ENCODE results near the gene SERINC5.
"Not testable (repeated sequence)": the region's sequence is repeated elsewhere in the genome, so short reads cannot be mapped to it uniquely, and the experiment has no call there.

SERINC5 gene

GRCh38 chr5:80161165-80161564, 94.7 kb downstream of the SERINC5 start:
- DNase-seq, result no peak

GRCh38 chr5:80160242-80160641, 95.6 kb downstream of the SERINC5 start:
- no peak for DNase-seq

- no peak for DNase-seq
Observed at GRCh38 chr5:80159133-80159815, 96.6 kb downstream of the SERINC5 start.

- DNase-seq, result no peak
Observed at GRCh38 chr5:80156156-80156555, 99.7 kb downstream of the SERINC5 start.

- DNase-seq, result no peak
Observed at GRCh38 chr5:80154749-80155148, 101.1 kb downstream of the SERINC5 start.

GRCh38 chr5:80154289-80154688, 101.6 kb downstream of the SERINC5 start:
- DNase-seq, result not testable (repeated sequence)

- no peak for DNase-seq
Observed at GRCh38 chr5:80153586-80154126, 102.2 kb downstream of the SERINC5 start.

- DNase-seq, result no peak
Observed at GRCh38 chr5:80152778-80153177, 103.1 kb downstream of the SERINC5 start.

GRCh38 chr5:80151890-80152289, 104.0 kb downstream of the SERINC5 start:
- DNase-seq, result no peak

- no peak for DNase-seq
Observed at GRCh38 chr5:80150731-80151130, 105.1 kb downstream of the SERINC5 start.

GRCh38 chr5:80149161-80149609, 106.7 kb downstream of the SERINC5 start:
- DNase-seq, result no peak

- DNase-seq, result no peak
Observed at GRCh38 chr5:80147119-80147815, 108.6 kb downstream of the SERINC5 start.

- DNase-seq, result no peak
Observed at GRCh38 chr5:80146046-80146445, 109.8 kb downstream of the SERINC5 start.

GRCh38 chr5:80143491-80143890, 112.4 kb downstream of the SERINC5 start:
- DNase-seq, result no peak

GRCh38 chr5:80142996-80143395, 112.9 kb downstream of the SERINC5 start:
- DNase-seq, result no peak

GRCh38 chr5:80141681-80142080, 114.2 kb downstream of the SERINC5 start:
- DNase-seq, result no peak

GRCh38 chr5:80141147-80141671, 114.6 kb downstream of the SERINC5 start:
- no peak for DNase-seq

- no peak for DNase-seq
Observed at GRCh38 chr5:80140496-80140895, 115.4 kb downstream of the SERINC5 start.

- no peak for DNase-seq
Observed at GRCh38 chr5:80139466-80139972, 116.3 kb downstream of the SERINC5 start.

- DNase-seq, result no peak
Observed at GRCh38 chr5:80138486-80138885, 117.4 kb downstream of the SERINC5 start.

- DNase-seq, result not testable (repeated sequence)
Observed at GRCh38 chr5:80136798-80137197, 119.0 kb downstream of the SERINC5 start.

- no peak for DNase-seq
Observed at GRCh38 chr5:80134876-80135275, 121.0 kb downstream of the SERINC5 start.

- DNase-seq, result no peak
Observed at GRCh38 chr5:80129146-80129545, 126.7 kb downstream of the SERINC5 start.

GRCh38 chr5:80128141-80128540, 127.7 kb downstream of the SERINC5 start:
- DNase-seq, result no peak

All from NCI-H524 treated with DMSO at 0.1 percent for 48 hours (cell line).